Measurements from ENCODE around the gene RETN.

DNA sequence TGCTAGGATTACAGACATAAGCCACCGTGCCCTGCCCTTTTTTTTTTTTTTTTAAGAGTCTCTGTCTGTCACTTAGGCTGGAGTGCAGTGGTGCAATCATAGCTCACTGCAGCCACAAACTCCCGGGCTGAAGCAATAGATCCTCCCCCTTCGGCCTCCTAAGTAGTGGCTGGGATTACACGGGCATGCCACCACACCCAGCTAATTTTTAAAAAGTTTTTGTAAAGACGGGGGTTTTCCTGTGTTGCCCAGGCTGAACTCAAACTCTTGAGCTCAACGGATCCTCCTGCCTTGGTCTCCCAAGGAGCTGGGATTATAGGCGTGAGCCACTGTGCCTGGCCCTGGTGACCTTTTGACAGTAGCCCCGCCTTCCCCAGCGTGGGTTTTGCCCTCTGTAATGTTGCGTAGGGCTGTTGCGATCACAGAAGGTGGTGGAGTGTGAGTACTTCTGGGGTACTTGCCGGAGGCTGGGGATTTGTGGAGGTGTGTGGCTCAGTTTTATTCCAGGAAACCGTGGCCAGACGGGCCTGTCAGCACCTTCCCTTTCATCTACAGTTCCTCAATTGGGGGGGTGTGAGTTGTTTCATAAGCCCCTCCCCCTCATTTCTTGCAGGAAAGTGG is 11.6 kb upstream of the RETN start:
- TF ChIP-seq POLR2A (IDR thresholded peaks at IDR 0.05; ENCODE audit: extremely low read depth, insufficient read length): no peak
- TF ChIP-seq, protein P1, sequence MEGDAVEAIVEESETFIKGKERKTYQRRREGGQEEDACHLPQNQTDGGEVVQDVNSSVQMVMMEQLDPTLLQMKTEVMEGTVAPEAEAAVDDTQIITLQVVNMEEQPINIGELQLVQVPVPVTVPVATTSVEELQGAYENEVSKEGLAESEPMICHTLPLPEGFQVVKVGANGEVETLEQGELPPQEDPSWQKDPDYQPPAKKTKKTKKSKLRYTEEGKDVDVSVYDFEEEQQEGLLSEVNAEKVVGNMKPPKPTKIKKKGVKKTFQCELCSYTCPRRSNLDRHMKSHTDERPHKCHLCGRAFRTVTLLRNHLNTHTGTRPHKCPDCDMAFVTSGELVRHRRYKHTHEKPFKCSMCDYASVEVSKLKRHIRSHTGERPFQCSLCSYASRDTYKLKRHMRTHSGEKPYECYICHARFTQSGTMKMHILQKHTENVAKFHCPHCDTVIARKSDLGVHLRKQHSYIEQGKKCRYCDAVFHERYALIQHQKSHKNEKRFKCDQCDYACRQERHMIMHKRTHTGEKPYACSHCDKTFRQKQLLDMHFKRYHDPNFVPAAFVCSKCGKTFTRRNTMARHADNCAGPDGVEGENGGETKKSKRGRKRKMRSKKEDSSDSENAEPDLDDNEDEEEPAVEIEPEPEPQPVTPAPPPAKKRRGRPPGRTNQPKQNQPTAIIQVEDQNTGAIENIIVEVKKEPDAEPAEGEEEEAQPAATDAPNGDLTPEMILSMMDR (IDR thresholded peaks at IDR 0.05; ENCODE audit: low read depth, low read length): no peak
- TF ChIP-seq, protein P2, sequence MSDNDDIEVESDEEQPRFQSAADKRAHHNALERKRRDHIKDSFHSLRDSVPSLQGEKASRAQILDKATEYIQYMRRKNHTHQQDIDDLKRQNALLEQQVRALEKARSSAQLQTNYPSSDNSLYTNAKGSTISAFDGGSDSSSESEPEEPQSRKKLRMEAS (IDR thresholded peaks at IDR 0.05; ENCODE audit: low read depth, low read length): no peak; the same call in none of the 2 replicates
